GM12891 (cell line): Measurements from ENCODE around the gene TRIP12.

ENCODE experiments used
- POLR2A ChIP-seq: IDR thresholded peaks from 2 replicates; pipeline ENCODE4 v1.6.1; 2011; ENCODE audit warnings: low read depth, low read length, control low read depth
- POLR2AphosphoS5 ChIP-seq: IDR thresholded peaks from 2 replicates; pipeline ENCODE4 v1.6.1; 2011; ENCODE audit warnings: low read depth, low read length, control low read depth
- POU2F2 ChIP-seq: IDR thresholded peaks from 2 replicates; pipeline ENCODE4 v1.6.1; 2011; ENCODE audit warnings: low read depth, mild to moderate bottlenecking, control low read depth, low read length, moderate library complexity
- SPI1 ChIP-seq: IDR thresholded peaks from 2 replicates; pipeline ENCODE4 v1.6.1; 2011; ENCODE audit warnings: low read depth, low read length, control low read depth
- TAF1 ChIP-seq: IDR thresholded peaks from 2 replicates; pipeline ENCODE4 v1.6.1; 2011; ENCODE audit warnings: low read depth, low read length, control low read depth

DNA sequence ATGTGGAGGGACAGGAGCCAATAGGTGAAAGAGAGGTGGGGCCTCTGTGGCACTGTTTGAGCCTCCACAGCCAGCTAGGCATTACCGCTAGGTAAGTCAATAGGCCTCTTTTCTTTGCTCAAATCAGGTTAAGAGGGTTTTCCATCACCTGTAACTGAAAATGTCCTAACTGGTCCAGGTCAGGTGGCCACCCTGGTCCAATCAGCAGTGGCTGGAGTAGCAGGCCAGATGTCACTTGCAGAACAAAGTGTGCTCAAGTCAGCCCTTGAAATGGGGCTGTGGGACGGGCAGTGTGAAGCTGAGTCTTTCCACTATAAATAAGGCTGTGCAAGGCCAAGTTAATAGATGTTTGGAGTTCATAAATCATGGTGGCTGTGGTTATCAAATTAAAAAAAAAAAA, 21.4 kb upstream of the TRIP12 start:
- no peak for TF ChIP-seq POLR2A
- no peak for TF ChIP-seq POLR2AphosphoS5
- no peak for TF ChIP-seq TAF1
- no peak for TF ChIP-seq POU2F2
- TF ChIP-seq SPI1: no peak
